SIG-M5 treated with dmso at 0.1 percent for 504 hours (cell line): ENCODE data around the gene CLEC20A.

Experiments
- DNase-seq: peaks from one replicate; lab custom pipeline; 2025; ENCODE audit not compliant: unreplicated experiment; lab: John Stamatoyannopoulos, UW

CLEC20A gene

DNA sequence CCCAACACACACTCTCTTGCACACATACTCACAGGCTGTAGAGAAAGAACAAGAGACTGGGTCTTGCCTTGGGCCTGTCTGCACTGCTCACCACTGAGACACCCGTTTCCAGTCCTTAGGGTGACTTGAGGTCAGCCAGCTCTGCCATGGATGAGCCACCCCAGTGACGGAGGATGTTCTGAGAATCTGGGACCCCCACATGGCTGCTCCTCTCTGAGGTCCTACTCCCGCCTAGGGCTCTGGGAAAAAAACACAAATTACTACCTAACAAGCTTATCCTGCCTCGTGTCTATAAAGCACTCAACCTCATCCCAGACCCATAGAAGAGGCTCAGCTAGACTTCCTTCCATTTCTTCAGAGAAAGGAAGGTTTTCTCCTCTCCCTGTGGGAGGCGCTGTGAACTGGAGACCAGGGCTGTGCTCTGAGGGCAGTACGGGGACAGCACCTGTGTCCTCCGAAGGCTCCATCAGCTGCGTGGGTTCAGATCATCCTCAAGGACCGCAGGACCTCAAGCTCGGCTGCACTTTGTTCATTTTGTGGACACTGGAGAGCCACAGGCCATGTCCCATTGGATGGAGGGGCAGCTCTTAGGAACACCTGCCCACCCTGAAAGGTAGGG is 4.3 kb upstream of the CLEC20A start:
- no peak for DNase-seq

DNA sequence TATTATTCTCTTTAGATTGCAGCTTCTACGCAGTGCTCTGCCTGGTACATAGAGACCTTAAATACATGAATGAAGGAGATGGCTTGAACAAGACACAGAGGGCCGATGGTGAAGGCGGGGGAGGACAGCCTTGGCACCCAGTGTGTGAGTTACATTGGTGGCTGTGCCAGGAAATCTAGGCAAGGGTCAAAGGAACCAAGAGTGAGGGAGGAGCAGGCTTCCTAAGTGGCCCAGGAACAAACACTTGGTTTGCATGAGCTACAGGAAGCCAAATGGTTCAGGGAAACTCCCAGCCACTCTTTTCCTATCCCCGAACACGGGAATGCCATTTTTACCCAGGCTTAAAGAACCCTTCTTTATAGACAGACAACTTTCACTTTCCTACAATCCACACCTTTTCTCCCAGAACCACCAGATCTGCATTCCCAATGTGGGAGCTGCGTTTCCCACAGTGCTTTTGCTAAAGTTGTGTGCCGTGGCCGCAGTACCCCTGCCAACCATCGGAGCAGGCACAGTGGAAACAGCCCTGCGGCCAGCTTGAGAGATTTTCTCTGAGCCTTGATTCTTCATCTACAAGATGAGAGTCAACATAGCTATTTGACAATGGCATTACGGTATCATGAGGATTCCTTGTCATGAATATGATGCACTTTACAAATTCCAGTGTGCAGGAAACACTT is 3.5 kb upstream of the CLEC20A start:
- DNase-seq, result no peak

DNA sequence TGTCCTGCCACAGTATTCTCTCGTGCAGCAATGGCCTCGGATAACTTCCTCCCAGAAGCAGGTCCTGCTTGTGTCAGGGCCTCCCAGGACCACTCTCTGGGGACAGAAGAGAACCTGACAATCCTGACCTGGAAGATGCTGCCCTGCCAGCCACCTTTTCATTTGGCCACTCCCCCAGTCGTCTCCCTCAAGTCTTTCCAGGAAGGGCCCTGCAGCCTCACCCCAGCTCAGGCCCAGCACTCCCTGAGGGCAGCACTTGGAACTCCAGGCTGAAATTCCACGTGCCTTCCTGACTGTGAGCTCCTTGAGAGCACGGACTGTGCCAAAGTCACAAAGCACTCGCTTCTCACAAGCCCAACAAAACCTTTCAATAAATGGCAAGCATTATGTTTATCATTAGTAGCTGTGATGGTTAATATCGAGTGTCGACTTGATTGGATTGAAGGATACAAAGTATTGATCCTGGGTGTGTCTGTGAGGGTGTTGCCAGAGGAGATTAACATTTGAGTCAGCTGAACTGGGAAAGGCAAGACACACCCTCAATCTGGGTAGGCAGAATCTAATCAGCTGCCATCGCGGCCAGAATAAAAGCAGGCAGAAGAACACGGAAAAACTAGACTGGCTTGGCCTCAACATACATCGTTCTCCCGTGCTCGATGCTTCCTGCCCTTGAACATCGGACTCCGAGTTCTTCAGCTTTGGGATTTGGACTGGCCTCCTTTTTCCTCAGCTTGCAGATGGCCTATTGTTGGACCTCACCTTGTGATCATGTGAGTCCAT is 2.3 kb upstream of the CLEC20A start:
- no peak for DNase-seq

DNA sequence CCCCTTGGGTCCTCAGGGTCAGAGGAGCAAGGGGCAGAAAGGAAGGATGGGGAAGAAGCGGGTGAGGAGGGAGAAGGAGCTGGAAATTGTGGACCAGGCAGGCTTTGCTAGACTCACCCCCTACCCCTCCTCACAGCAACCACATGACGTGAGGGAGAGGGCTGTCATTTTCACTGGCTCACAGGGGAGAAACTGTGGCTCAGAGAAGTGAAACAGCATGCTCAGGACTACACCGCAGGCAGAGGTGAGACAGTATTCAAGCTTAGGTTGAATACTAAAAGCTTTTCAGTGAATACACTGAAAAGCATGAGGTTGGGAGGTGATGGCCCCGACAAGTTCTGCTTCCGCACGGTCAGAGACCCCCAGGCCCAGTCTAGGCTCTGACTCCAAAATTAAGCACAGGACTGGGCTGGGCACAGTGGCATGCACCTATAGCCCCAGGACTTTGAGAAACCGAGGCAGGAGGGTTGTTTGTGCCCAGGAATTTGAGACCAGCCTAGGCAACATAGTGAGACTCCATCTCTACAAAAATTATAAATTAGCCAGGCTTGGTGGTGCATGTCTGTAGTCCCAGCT is 1.2 kb upstream of the CLEC20A start:
- DNase-seq, result no peak

DNA sequence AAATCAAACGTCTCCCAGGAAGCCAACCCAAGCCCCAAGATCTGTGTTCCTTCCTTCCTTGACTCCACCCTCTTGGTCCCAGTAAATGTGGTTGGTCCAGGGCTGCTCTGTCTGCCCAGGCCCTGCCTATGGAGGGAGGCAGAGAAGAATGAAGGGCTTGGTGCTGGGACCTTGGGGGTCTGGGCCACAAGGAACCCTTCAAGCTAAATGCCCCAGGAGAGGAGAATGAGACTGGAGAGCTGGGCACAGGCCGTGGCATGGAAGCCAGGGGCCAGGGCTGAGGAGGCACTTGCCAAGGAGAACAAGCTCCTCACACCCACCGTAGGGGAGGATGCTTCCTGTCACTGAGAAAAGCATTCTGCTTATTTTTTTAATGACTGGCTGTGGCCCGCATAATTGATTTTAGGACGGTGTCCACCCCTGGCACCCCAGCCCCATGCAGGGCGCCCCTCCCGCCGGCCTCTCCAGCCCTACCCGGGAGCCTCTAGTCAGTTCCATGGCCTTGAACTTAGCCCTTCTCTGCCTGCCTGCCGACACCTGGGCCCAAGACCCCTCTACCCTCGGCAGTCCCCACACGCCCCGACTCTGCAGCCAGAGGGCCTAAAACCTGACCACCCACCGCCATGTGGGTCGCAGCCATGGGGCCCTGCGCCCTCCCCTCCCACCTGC is 889 bp downstream of the CLEC20A start:
- no peak for DNase-seq

DNA sequence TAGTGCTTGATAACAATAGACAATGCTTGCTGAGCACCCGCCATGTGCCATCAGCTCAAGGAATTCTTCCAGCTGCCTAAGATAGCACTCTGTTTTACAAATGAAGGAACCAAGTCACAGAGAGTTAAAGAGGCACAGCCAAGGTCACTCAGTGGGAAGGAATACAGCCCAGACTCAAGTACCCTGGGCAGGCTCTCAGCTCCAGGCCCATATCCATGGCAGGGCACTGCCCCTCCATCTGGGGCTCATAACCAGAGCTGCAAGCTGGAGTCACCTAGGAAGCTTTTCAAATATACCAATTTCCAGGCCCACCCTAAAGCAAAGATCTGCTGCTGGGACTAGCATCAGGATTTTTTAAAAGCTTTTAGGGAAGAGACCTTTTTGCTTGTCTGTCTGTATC is 1.6 kb downstream of the CLEC20A start:
- DNase-seq, result no peak

DNA sequence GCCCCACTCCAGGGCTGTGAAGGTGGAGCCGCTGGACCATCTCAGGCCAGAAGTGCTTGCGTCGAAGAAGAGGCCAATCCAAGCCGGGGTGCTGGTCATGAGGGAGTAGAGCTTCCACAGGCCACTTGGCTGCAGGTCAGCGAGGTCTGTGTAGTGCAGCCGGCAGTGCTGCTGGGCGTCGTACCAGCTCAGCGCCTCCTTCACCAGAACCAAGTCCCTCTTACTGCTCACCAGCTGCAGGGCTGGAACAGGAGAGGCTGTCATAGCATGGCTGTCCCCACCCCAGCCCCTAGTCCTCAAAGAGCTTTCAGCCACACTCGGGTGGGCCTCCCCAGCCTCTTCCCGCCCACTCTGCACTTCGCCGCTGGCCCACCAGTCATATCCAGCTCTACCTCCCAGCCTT is 2.2 kb downstream of the CLEC20A start:
- DNase-seq, result no peak

DNA sequence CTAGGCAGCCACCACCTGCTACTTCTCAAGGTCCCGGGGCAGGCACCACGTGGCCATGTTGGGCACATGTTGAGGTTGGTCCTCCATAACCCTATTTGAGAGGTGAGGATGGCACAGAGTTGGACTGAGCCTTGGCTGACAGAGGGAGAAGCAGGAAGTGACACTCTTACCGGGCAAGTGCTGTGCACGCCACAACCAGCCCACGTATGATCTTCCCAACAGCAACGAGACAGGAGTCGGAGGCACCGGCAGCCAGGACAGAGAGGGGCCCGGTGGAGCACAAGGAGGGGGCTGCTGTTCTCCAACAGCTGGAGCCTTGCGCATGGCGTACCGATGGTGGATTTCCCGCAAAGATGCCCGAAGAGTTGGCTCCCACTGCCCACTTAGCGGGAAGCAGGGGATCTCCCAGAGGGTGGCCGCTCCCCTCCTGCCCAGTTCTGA is 3.4 kb downstream of the CLEC20A start:
- DNase-seq, result no peak

DNA sequence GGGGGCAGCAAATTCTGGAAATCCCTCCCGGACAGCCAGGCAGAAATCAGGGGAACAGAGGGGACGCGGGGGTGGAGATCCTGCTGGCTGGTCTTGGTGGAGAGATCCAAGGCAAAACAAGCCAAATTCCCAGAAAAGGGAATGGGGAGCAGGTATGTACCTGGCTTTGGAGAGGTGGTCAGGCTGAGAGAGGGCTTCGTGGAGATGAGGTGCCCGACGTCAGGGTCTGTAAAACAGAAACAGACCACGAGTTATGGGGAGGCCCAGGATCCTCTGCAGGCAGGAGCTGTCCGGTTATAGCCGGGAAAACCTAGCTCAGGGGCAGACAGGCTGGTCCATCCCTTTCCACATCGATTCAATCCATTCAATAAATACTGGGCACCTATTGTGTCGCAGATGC is 4.4 kb downstream of the CLEC20A start:
- no peak for DNase-seq

DNA sequence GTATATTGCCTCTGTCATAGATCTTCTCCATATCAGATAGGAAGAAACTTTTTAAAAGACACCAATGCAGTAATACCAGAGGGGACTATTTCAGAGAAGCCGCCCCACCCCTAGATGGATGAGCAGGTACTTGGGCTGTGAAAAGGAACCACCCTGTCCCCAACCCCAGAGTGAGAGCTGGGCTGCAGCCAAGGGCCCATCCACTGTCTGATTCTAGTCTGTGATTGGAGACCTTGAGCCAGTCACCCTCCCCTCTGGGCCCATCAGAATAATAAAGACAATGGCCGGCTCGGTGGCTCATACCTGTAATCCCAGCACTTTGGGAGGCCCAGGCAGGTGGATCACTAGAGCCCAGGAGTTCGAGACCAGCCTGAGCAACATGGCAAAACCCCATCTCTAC is 5.0 kb downstream of the CLEC20A start:
- DNase-seq, result no peak

DNA sequence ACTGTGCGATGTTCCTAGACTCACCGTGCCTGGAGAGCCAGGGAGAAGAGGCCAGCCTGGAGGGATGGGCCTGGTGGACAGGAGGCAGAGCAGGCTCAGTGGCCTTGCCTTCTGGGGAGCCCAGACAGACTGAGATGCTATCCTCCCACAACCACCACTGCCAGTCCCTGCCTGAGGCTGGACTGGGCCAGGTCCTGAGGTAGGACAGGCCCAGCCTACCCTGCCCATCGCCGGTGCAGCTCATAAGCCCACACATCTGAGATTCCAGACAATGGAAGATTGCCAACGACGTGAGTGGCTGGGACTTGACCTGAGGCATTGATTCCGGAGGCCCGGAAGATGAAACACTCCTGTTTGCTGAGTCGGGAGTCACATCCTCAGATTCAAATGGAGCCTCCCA is 5.8 kb downstream of the CLEC20A start:
- no peak for DNase-seq

DNA sequence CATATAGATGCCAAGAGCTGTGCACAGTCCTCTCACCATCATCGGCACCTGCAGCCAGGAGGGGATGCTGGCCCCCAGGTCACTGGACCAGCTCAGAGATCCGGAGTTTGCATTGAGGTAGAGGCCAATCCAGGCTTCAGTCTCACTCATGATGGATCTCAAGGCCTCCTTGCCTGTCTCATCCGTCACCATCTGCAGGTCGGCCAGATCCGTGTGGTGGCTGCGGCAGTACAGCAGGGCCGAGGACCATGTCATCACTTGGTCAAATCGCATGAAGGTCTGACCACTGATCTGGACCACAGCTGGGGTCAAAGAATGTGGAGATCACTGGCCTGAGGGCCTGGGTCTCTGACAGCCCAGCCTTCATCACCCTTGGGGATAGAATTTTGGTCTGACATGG is 6.6 kb downstream of the CLEC20A start:
- no peak for DNase-seq

DNA sequence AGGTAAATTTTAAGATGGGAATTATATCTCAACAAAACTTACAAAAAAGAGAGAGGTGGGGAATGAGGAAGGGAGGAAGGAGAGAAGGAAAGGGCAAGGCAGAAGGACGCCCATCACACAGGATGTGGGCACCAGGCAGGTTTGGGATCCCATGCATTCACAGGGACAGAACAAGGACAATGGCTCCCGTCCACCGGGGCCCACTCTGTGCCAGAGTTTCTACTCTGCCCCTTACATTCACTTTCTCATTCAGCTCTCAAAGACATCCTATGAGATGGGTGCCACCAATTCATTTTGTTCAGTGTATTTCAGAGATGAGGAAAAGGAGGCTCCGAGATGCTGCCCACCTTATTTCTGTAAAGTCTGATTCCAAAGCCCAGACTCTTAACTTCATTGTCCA is 7.4 kb downstream of the CLEC20A start:
- DNase-seq, result no peak

DNA sequence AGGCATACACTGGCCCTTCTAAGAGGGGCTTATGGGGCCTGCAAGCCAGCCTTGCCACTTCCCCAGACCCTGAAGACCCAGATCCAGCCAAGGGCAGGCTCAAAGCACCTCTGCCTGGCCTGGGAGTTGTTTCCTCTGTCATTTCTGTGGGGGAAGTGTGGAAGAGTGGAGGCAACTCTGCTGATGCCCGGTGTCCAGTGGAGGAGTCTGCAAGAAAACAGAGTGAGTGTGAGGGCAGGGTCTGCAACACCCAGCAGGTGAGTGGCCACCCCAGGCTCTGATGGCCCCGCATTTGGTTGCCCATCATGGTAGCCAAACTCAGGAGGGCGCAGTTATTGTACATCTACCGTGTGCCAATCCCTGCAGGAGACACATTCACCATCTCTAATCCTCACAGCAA is 8.4 kb downstream of the CLEC20A start:
- no peak for DNase-seq

DNA sequence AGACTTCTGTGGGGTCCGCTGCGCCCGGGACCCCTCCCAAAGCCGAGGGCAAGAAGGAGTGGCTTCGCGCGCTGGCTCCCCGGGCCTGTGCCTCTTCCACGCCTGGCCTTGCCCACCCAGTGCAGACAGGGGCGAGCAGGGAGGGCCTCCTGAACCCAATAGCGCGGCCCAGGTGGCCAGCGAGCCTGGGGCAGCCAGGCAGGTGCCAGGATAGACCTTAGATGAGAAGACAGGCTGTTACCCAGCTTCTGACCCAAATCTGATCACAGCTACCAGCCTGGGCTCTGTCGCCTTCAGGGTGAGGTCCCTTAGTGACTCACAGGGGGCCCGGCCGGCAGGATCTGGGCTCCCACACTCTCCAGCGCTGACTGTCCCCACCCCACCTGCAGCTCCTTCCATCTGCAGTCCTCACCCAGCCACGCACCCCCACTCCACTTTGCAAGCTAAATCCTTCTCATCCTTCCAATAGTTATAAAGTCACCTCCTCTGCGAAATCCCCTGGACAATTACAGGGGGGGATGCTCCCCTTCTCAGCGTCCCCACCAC is 9.6 kb downstream of the CLEC20A start:
- no peak for DNase-seq

DNA sequence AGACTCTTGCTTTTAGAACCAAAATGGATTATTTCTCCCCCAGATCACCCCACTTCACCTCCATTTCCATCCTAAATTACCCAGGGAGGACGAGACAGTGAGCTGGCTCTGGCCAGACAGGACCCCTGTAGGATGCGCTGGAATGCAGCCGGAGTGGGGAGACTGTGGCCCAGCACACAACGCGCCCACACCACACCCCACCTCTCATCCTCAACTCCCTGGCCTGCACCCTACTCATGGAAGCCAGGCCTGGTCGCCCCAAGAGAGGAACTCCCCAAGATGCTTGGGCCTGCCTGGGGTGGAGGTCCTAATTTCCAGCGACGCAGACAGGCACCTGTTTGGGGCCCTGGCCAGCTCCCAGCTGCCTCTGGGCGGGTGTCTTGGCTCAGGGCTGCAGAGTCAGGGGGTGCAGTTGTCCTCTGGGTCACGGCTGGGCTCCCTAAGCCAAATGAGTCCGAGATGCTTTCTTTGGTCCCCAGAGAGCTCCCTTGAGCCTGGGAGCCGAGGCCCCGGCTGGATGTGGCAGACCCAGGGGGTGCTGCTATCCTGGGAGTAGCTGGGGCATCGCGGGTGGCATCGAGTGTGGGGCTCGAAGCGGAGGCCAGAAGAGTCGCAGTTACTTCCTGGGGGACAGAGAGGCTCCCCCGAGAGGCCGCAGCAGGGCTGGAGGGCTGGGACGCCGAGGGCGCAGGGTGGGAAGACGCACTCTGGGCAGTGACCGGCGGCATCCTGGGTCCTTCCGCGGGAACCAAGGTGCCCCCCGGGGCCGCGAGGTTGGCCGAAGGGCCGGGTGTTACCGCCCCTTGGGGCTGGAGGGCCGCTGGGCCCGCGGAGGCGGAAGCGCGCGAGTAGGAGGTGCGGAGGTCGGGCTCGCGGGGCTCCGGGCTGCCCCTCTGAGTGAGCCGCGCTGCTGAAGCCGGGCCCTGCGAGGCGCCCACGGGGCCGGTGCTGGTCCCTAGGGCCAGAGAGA is 10.4 kb downstream of the CLEC20A start:
- no peak for DNase-seq

DNA sequence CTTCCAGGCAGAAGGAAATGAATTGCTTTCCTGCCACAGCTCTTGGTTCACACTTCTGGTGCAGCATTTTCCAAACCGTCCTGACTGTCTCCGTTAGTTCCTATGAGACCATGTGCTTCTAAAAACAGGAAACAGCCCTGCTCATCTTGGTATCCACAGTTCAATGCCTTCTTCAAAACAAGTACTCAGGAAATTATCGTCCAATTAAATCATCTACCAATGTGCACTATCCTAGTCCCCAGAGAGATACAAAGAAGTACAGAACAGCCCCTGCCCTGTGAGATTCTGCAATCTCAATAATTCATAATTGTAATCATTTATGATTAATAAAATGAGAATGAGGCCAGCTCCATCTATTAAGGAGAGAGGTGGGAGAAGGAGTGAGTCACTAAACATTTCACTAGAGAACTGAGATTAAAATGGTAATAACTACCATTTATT is 11.2 kb downstream of the CLEC20A start:
- DNase-seq, result no peak

DNA sequence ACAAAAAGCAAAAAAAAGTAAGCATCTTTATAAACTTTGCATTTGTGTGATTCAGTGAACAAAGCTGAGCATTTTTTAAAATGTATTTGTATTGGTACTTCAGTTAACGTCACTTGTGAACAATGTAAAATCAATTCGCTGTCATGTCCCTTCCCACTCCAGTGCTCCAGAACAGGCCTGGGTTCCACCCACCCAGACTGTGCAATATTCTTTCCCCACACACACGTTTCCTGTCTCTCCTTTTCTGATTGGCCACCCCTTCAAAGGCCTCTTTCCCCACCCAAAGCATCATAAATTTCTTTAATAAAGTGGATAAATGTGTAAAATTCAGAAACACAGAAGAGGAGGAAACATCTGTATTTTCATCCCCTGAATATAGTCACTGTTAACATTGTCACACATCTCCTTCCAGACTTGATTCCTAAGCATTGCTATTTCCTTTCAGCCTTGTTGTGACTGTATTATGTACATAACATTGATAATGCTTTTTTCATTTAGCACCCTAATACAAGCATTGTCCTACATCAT is 12.0 kb downstream of the CLEC20A start:
- no peak for DNase-seq

DNA sequence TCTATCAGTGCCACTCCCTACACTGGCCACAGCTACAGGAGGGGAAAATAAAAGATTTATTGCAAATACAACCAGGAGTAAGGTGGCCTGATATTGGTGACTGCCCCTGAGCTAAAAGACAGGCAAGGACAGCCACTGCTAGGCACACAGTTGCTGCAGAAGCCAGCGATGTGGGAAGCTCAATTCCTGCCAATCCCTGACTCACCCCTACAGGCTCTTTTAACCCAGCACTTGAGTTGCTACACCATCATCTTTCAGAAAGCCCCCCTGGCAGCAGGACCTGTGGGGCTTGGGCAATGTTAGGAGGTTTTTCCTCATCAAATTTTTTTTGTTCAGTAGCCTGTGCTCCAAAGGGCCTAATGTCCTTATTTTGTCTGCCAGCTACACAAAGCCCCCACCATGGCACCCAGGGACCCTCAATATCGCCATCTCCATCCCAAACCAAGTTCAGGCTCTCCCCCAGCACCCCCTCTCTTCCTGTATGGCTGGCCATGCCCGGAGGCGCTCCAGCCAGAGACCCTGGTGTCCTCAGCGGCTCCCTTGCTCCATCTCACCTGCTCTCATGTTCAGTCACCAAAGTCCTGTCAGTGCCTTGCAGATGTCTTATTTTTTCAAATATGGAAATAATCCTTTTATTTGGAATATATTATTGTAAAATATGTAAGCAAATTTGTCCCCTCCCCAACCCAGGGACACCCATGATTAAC is 13.4 kb downstream of the CLEC20A start:
- DNase-seq, result no peak
